ENCODE results near the gene SPTBN5.

DNA sequence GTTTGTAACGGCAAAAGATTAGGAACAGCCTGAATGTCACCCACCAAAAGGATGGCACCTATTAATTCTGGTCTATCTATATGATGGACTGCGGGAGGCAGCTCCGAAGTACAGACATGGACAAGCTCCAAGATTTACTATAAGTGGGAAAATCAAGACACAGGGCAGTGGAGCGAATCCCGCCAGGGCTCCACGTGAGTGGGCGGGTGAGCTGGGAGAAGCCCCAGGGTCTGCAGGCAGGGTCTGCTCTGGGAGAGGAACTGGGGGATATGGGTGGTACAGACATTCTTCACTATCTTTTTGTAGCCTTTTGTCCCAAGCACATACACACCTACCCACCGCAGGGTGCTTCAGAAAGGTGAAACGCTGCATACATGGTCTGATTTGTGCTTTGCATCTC, 38.2 kb upstream of the SPTBN5 start:
- no peak for TF ChIP-seq SIN3A (IDR thresholded peaks at IDR 0.05; ENCODE audit: borderline replicate concordance, insufficient read depth, low read depth, low read length)
- TF ChIP-seq, protein P1, sequence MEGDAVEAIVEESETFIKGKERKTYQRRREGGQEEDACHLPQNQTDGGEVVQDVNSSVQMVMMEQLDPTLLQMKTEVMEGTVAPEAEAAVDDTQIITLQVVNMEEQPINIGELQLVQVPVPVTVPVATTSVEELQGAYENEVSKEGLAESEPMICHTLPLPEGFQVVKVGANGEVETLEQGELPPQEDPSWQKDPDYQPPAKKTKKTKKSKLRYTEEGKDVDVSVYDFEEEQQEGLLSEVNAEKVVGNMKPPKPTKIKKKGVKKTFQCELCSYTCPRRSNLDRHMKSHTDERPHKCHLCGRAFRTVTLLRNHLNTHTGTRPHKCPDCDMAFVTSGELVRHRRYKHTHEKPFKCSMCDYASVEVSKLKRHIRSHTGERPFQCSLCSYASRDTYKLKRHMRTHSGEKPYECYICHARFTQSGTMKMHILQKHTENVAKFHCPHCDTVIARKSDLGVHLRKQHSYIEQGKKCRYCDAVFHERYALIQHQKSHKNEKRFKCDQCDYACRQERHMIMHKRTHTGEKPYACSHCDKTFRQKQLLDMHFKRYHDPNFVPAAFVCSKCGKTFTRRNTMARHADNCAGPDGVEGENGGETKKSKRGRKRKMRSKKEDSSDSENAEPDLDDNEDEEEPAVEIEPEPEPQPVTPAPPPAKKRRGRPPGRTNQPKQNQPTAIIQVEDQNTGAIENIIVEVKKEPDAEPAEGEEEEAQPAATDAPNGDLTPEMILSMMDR (IDR thresholded peaks at IDR 0.05), result no peak
- TF ChIP-seq, protein P2, sequence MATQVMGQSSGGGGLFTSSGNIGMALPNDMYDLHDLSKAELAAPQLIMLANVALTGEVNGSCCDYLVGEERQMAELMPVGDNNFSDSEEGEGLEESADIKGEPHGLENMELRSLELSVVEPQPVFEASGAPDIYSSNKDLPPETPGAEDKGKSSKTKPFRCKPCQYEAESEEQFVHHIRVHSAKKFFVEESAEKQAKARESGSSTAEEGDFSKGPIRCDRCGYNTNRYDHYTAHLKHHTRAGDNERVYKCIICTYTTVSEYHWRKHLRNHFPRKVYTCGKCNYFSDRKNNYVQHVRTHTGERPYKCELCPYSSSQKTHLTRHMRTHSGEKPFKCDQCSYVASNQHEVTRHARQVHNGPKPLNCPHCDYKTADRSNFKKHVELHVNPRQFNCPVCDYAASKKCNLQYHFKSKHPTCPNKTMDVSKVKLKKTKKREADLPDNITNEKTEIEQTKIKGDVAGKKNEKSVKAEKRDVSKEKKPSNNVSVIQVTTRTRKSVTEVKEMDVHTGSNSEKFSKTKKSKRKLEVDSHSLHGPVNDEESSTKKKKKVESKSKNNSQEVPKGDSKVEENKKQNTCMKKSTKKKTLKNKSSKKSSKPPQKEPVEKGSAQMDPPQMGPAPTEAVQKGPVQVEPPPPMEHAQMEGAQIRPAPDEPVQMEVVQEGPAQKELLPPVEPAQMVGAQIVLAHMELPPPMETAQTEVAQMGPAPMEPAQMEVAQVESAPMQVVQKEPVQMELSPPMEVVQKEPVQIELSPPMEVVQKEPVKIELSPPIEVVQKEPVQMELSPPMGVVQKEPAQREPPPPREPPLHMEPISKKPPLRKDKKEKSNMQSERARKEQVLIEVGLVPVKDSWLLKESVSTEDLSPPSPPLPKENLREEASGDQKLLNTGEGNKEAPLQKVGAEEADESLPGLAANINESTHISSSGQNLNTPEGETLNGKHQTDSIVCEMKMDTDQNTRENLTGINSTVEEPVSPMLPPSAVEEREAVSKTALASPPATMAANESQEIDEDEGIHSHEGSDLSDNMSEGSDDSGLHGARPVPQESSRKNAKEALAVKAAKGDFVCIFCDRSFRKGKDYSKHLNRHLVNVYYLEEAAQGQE (IDR thresholded peaks at IDR 0.05; ENCODE audit: insufficient read depth in 1 of 2, low read depth in 2 of 2, low read length in 1 of 2), result no peak
- no peak for TF ChIP-seq POLR2AphosphoS5 (IDR thresholded peaks at IDR 0.05; ENCODE audit: low read depth, low read length)
